Esophagus squamous epithelium (tissue), 5 donors: ENCODE data around the gene TESPA1. TPM values are rescaled to one million over a fixed set of nuclear protein-coding genes. Genes with fewer than 3 reads are reported as not detected.

Experiments used
- DNase-seq: peaks from one replicate; lab custom pipeline; 2025; lab: John Stamatoyannopoulos, UW
- H3K27ac ChIP-seq, 4 donors: fragments of 200-600 bp; sonication (generic); one replicate each; pipeline ENCODE4 v1.5.1; 2016 to 2019; ENCODE audit warnings: mild to moderate bottlenecking in 1 of 4
- H3K27me3 ChIP-seq, 4 donors: fragments of 200-600 bp; sonication (generic); 1 replicate in 3 of 4; 2 replicates in 1 of 4; pipeline versions ENCODE4 v1.5.1 to v1.6.0; 2017 to 2021; ENCODE audit warnings: antibody characterized with exemption in 1 of 4
- H3K36me3 ChIP-seq, 3 donors: fragments of 200-600 bp; sonication (generic); one replicate each; pipeline ENCODE4 v1.5.1; 2016 to 2019
- H3K4me1 ChIP-seq, 3 donors: fragments of 200-600 bp; sonication (generic); one replicate each; pipeline ENCODE4 v1.5.1; 2017 to 2019
- H3K4me3 ChIP-seq, 4 donors: fragments of 200-600 bp; sonication (generic); 1 replicate in 3 of 4; 2 replicates in 1 of 4; pipeline ENCODE4 v1.5.1; 2016 to 2019; ENCODE audit warnings: mild to moderate bottlenecking in 2 of 4, moderate library complexity in 1 of 4
- H3K9me3 ChIP-seq, 3 donors: fragments of 200-600 bp; sonication (generic); one replicate each; pipeline ENCODE4 v1.5.1; 2016 to 2019
- CTCF ChIP-seq, 6 experiments: fragments of 450-650 bp in 4 of 6; fragments of 200-600 bp in 2 of 6; sonication (generic) in 2 of 6; IDR thresholded peaks; one replicate each; pipeline ENCODE4 v1.5.1; 2016 to 2019; ENCODE audit warnings: antibody characterized with exemption in 6 of 6, mild to moderate bottlenecking in 4 of 6, moderate library complexity in 4 of 6
- POLR2A ChIP-seq, 4 donors: fragments of 450-650 bp; IDR thresholded peaks; one replicate each; pipeline ENCODE4 v1.6.1; 2017; ENCODE audit warnings: antibody characterized with exemption in 4 of 4, mild to moderate bottlenecking in 4 of 4, moderate library complexity in 3 of 4
- WGBS, 2 donors: methylation state at CpG; one replicate each; pipeline ENCODE4 v1.1.5; 2018; 5-methylcytosine and 5-hydroxymethylcytosine counted together
- intact Hi-C: fragments of 100-400 bp; cut with DNase I; formaldehyde crosslinking; loops from one replicate; pipeline ENCODE4 v1.15.0; 2022
- total RNA-seq, 4 donors: library from RNA; depleted of rRNA; stranded (reverse); fragments of >200 nt; gene quantifications; one replicate each; pipeline ENCODE4 v1.1.0, GENCODE V29; 2016
- donor health status: DM: yes; HTN: yes; CAD: no.

Gene TESPA1
- total RNA-seq, 4 donors from 2014 or later = 0.31 to 6.7 (median 2.0) TPM; not detected in 1

DNA sequence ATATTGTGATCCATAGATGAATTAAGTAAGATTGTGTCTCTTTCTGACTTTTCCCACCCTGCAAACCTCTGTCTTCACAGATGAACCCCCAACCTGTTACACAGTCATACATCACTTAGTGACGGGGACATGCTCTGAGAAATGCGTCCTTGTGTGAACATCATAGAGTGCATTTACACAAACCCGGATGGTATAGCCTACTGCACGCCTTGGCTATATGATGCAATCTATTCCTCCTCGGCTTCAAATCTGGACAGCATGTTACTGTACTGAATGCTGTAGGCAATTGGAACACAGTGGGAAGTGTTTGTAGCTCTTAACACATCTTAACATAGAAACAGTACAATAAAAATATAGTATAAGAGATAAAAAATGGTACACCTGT lies 7.4 kb upstream of the TESPA1 start:
- Histone ChIP-seq H3K36me3 (no peaks in the 10 kb centered on the region), H3K9me3 (no peaks in the 10 kb centered on the region), H3K4me3 (no peak overlapping the region), H3K4me1 (peaks cover 0 to 6% (median 4%) of the 10 kb centered on the region in 3 donors), H3K27me3 (no peaks in the 10 kb centered on the region), H3K27ac (no peak overlapping the region)
- TF ChIP-seq CTCF (IDR thresholded peaks at IDR 0.05) = no peak
- TF ChIP-seq POLR2A (IDR thresholded peaks at IDR 0.05) = no peak
- WGBS, 2 donors = 73 to 84% methylated on average over 5 of the region's 5 CpGs
- intact Hi-C loops = loop anchor here (5.0 kb wide), 1 partner anchor 80 kb away; no protein-coding TSS in a partner anchor
- DNase-seq = no peak

- H3K4me3 ChIP-seq = no peak overlapping the region
- no peaks in the 10 kb centered on the region for H3K27me3 ChIP-seq
- H3K36me3 ChIP-seq = no peaks in the 10 kb centered on the region
- TF ChIP-seq POLR2A (IDR thresholded peaks at IDR 0.05) (no peak), CTCF (IDR thresholded peaks at IDR 0.05) (no peak)
- H3K4me1 ChIP-seq = peaks cover 0 to 6% (median 4%) of the 10 kb centered on the region in 3 donors
- WGBS, 2 donors = 74 to 80% methylated on average over 9 of the region's 9 CpGs
- intact Hi-C loops = loop anchor here (5.0 kb wide), 1 partner anchor 81 kb away; no protein-coding TSS in a partner anchor
- no peak overlapping the region for H3K27ac ChIP-seq
- no peak for DNase-seq
- no peaks in the 10 kb centered on the region for H3K9me3 ChIP-seq
Measured at GRCh38 chr12:54991161-54991990, 6.8 kb upstream of the TESPA1 start.

DNA sequence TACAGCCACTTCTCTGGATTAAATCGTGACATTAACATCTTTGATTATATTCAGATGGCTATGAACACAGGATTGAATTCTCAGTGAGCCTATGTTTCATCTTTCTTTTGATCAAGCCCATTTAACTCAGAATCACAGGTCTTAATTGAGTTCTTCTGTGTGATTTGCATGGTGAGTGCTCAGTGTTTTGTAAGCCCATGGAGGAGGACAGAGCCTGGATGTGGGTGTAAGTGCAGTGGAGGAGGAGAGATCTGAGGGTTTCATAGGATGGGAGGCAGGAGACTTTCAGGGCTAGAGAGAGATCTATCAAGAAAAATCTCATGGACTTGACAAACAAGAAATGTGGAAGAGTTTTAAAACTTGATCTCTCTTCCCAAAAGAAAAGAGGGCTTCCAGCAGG lies 5.3 kb upstream of the TESPA1 start:
- H3K9me3 ChIP-seq = no peaks in the 10 kb centered on the region
- DNase-seq = no peak
- peaks cover 0 to 6% (median 4%) of the 10 kb centered on the region in 3 donors for H3K4me1 ChIP-seq
- no peaks in the 10 kb centered on the region for H3K27me3 ChIP-seq
- TF ChIP-seq CTCF (IDR thresholded peaks at IDR 0.05) (no peak), POLR2A (IDR thresholded peaks at IDR 0.05) (no peak)
- H3K4me3 ChIP-seq = no peak overlapping the region
- intact Hi-C loops = loop anchor here (5.0 kb wide), 1 partner anchor 82 kb away; no protein-coding TSS in a partner anchor
- no peaks in the 10 kb centered on the region for H3K36me3 ChIP-seq
- 60 to 76% methylated on average over 1 of the region's 1 CpG for WGBS, 2 donors
- H3K27ac ChIP-seq = no peak overlapping the region

- Histone ChIP-seq H3K27ac (no peak overlapping the region), H3K4me3 (no peak overlapping the region), H3K27me3 (no peaks in the 10 kb centered on the region), H3K9me3 (no peaks in the 10 kb centered on the region), H3K36me3 (no peaks in the 10 kb centered on the region), H3K4me1 (peaks cover 0 to 6% (median 4%) of the 10 kb centered on the region in 3 donors)
- 38 to 60% methylated on average over 1 of the region's 1 CpG for WGBS, 2 donors
- TF ChIP-seq CTCF (IDR thresholded peaks at IDR 0.05) (no peak), POLR2A (IDR thresholded peaks at IDR 0.05) (no peak)
- intact Hi-C loops = no loop called here
- DNase-seq = no peak
Measured at GRCh38 chr12:54988402-54989054, 4.0 kb upstream of the TESPA1 start.
